HFF-Myc (cell line): ENCODE data around the gene MACROH2A1.

ENCODE experiments used
- DNase-seq: peaks from one replicate; pipeline ENCODE4 v3.0.0-alpha.2; 2011; ENCODE audit warnings: low read depth; ENCODE audit errors: extremely low read depth
- H3K4me3 ChIP-seq: replicated peaks from 2 replicates; pipeline ENCODE4 v1.5.1; 2011; ENCODE audit warnings: low read depth, mild to moderate bottlenecking, control low read depth, low read length
- CTCF ChIP-seq: IDR thresholded peaks from 2 replicates; pipeline ENCODE4 v1.5.1; 2012; ENCODE audit warnings: mild to moderate bottlenecking, low read depth, low read length, control low read depth; ENCODE audit errors: missing control alignments

MACROH2A1 gene

GRCh38 chr5:135356522-135357318 lies 42.3 kb downstream of the MACROH2A1 start:
- no peak for DNase-seq
- TF ChIP-seq CTCF: no peak
- H3K4me3 ChIP-seq: no peak overlapping the region

- TF ChIP-seq CTCF: no peak
- no peak for DNase-seq
- no peak overlapping the region for H3K4me3 ChIP-seq
Observed at GRCh38 chr5:135355169-135355568, 43.9 kb downstream of the MACROH2A1 start.

- H3K4me3 ChIP-seq: no peak overlapping the region
- DNase-seq: no peak
- no peak for TF ChIP-seq CTCF
Observed at GRCh38 chr5:135353952-135354721, 44.9 kb downstream of the MACROH2A1 start.

GRCh38 chr5:135350536-135350935 lies 48.5 kb downstream of the MACROH2A1 start:
- no peak for TF ChIP-seq CTCF

GRCh38 chr5:135349886-135350285 lies 49.1 kb downstream of the MACROH2A1 start:
- no peak overlapping the region for H3K4me3 ChIP-seq
- DNase-seq: no peak
- no peak for TF ChIP-seq CTCF

More at GRCh38 chr5:135350536-135350935, 48.5 kb downstream of the MACROH2A1 start:
- H3K4me3 ChIP-seq: no peak overlapping the region
- DNase-seq: no peak

- TF ChIP-seq CTCF: no peak
- no peak overlapping the region for H3K4me3 ChIP-seq
Observed at GRCh38 chr5:135349451-135349850, 49.6 kb downstream of the MACROH2A1 start.

More at GRCh38 chr5:135349451-135349850, 49.6 kb downstream of the MACROH2A1 start:
- DNase-seq: no peak
